Renal pelvis (tissue), 4 donors: ENCODE measurements around the gene GNB5. TPM values are rescaled to one million over a fixed set of nuclear protein-coding genes. Genes with fewer than 3 reads are reported as not detected.
"Not testable (repeated sequence)": the region's sequence is repeated elsewhere in the genome, so short reads cannot be mapped to it uniquely, and the experiment has no call there.

Source experiments
- DNase-seq: peaks from one replicate; pipeline ENCODE4 v3.0.0-alpha.2; 2013
- polyA plus RNA-seq, 3 donors: library from polyadenylated mRNA; unstranded; fragments of 120-200 nt; gene quantifications; one replicate each; pipeline ENCODE4 v1.2.1, GENCODE V29; 2013; ENCODE audit not compliant: insufficient read length in 3 of 3

The GNB5 gene
- polyA plus RNA-seq, 3 donors: 15.6 to 21.9 (median 17.0) TPM

DNA sequence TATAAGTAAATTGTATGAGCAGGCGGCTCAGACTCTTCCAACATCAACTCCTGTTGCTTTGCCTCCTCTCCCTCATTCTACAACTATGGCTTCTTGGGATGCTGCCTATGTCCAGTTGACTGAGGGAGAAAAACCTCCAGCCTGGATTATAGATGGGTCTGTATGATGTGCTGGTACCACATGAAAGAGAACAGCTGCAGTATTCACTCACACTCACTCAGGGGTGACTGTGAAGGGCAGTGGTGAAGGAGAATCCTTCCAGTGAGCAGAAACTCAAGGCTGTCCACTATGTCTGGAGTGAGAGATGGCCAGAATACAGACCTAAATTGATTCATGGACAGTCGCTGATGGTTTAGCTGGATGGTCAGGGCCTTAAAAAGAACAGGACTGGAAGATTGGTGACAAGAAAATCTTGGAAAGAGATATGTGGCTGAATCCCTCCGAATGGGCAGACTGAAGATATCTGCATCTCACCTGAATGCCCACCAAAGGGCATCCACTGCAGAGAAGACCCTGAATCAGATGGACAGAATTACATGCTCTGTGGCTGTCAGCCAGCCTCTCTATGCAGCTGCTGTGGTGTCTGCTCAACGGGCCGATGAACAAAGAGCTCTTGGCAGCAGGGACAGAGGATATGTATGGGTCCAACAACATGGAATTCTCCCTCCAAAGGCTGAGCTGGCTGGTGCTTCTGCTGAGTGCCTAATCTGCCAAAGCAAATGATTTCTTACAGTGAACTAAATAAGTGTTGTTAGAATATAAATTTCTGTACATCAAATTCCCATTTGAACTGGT lies 76.7 kb downstream of the GNB5 start:
- DNase-seq: no peak

DNA sequence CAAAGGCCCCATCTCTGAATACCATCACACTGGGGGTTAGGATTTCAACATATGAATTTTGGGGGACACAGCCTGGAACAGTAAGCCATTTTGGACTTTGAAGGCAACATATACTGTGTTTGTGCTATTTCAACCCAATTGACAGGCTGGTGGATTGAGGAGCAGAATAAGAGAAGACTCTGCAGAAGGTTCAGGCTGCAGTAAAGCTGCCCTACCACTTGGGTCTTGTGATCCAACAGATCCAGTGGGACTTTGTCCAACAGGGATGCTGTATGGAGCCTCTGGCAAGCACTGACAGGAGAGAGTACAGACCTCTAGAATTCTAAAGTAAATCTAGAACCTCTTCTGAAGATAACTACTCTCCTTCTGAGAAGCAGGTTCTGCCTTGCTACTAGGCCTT lies 77.5 kb downstream of the GNB5 start:
- DNase-seq: no peak

DNA sequence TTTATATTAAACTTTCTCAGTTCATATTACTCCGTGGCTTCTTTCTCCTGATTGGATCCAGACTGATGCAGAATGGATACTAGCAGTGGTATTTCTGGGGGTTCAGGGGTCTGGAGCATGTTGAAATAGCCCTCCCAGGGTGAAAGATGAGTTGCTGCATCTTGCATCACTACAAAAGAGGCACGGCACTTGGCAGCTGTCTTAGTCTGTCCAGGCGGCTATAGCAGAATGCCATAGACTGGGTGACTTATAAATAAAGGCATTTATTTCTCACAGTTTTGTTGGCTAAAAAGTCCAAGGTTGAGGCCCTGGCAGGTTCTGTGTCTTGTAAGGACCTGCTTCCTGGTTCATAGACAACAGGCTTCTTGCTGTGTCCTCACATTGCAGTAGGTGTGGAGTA lies 78.0 kb downstream of the GNB5 start:
- no peak for DNase-seq

DNA sequence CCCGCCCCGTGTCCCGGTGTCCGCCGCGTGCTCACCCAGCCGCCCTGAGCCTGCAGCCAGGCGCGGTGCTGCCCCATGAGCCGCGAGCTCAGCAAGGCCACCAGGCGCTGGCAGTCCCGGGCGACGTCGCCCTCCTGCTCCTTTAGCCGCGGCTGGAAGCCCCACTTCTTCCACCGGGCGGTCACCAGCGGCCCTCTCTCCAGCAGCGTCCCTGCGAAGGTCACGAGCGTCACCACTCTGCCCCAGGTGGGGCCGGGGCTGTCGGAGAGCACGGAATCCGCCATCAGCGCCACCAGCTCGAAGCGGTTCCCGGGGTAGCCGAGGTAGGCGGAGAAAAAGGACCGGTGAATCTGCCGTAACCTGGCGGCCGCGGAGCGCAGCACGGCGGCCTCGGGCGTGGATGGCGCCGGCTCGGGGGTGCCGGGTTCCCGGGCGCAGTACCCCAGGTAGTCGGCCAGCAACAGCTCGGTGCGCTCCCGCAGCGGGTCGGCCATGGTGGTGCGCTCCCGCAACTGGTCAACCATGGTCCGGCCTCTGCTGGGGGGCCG lies 78.9 kb downstream of the GNB5 start:
- peak; percentile 38 for DNase-seq

DNA sequence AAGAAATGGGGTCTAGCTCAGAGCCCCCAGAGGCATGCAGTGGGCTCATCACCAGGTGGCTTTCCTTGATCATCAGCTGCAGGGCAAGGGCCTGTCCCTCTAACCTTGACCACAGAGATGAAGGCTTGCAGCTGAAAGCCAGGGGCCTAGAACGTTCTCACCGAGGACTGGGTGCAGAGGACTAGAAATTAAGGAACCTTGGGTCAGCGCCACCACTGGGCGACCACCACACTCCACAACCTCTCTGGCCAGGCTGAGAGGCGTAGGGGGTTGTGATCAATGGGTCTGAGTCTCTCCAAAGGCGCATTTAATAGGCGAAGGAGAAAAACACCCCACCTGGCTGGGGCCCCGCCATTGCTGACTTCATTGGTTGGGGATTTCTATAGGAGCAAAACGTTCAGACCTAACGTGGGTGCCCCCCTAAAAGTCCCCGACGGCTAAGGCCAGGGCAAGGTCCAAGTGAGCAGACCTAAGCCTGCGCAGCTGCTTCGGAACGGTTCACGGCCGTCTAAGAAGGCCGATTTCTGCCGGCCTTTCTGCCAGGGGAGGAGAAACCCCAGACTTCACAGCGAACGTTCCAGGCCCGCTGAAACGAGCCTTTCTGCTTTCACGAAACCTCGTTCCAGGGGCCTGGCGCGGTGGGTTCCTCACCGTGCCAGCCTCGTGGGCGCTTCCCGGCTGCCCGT lies 79.5 kb downstream of the GNB5 start:
- no peak for DNase-seq

DNA sequence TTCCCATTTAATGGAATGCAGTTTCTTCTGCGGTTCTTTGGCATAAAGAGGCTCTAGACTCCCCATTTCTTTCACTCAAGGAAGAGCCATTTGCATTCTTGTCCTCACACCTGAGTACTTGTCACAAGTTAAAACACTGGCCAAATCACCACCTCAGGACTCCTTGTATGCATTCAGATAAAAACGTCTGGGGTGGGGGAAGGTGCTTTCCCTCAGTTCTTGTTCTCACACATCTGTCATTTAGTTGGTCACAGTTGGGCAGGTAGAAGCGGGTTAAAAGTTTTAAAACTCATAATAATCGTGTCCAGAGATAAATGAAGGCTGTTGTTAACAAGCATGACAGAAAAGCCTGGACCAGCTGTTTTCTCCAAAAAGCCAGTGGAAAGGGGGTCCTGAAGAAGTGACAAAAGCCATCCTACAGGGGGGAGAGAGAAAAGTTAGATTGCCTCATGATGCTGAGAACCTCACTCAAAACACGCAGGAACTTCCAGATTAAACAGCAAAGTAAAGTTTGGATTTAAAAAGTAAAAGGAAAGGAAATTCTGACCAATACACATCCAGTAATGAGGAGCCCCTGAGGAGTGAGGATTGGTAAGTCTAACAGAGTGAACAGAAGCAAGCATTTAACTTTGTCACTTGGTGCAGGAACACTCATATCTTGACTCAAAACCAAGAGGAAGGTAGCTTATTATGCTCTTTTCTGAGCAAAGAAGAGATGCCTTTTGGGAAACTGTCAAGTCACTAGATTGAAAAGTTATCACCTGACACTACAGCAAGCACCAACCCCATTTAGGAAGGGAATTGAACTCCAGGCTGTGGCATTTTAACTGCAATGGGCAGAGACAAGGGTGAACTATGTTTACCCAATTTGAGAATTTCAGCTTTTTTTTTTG lies 81.4 kb downstream of the GNB5 start:
- DNase-seq: no peak

DNA sequence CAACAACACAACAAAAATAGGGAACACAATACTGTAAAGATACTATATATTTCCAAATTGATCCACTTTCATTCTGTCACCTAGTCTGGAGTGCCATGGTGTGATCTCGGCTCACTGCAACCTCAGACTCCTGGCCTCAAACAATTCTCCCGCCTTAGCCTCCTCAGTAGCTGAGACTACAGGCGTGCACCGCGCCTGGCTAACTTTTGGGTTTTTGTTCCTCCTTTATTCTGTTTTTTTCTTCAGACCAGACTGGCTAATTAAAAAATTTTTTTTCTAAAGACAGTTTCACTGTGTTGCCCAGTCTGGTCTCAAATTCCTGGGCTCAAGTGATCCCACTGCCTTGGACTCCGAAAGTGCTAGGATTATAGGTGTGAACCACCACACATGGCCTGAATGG lies 84.0 kb downstream of the GNB5 start:
- no peak for DNase-seq

DNA sequence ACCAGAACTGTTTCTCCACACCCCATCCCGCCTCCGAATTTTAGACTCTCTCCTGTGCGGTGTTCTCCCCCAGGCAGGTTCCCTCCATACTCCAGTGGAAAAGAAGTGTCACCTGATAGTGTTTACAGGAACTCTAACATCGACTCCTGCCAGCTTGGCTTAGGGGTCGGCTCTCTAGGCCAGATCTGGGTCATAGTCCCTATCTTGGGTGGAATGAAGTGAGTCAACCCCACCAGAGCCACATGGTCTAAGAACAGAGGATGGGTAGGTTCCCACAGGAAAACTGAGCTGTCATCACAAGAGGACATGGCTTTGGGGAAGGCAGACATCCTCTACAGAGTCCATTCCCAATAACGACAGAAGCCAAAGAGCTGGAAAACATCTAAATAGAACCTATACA lies 84.6 kb downstream of the GNB5 start:
- no peak for DNase-seq

DNA sequence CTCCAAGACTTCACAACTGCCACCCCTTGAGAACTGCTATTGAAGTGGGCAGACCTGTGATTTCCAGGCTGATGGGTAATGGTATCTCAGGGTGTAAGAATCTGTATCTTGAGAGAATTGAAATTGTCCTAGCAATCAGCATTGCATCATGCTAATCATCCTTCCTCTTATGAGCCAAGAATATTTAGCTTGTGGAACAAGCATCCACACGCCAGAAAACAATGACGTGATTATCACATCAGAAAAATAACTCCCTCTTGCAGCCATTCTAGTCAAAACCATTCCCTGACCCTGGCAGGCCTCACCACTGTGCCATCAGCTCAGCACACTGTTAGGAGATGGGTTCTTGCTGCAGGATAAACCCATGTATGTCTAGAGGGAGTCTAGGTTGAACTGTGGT lies 85.3 kb downstream of the GNB5 start:
- DNase-seq: no peak

DNA sequence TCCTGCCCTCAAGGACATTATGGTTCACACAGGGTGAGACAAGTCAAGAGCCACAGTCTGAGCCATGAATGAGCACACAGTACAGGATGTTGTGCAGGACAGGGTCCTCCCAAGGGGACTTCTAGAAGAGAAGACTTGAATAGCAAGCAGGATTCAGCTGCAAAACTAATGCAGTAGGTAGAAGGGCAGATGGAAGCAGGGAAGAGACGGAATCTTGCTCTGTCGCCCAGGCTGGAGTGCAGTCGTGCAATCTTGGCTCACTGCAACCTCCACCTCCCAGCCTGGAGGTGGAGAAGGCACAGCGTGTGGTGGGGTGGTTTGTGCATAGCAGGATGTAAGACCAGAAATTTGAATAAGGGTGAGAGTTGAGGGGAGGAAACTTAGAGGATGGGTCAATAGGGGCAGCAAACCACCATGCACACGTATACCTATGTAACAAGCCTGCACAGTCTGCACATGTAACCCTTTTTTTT lies 86.6 kb downstream of the GNB5 start:
- DNase-seq: no peak

DNA sequence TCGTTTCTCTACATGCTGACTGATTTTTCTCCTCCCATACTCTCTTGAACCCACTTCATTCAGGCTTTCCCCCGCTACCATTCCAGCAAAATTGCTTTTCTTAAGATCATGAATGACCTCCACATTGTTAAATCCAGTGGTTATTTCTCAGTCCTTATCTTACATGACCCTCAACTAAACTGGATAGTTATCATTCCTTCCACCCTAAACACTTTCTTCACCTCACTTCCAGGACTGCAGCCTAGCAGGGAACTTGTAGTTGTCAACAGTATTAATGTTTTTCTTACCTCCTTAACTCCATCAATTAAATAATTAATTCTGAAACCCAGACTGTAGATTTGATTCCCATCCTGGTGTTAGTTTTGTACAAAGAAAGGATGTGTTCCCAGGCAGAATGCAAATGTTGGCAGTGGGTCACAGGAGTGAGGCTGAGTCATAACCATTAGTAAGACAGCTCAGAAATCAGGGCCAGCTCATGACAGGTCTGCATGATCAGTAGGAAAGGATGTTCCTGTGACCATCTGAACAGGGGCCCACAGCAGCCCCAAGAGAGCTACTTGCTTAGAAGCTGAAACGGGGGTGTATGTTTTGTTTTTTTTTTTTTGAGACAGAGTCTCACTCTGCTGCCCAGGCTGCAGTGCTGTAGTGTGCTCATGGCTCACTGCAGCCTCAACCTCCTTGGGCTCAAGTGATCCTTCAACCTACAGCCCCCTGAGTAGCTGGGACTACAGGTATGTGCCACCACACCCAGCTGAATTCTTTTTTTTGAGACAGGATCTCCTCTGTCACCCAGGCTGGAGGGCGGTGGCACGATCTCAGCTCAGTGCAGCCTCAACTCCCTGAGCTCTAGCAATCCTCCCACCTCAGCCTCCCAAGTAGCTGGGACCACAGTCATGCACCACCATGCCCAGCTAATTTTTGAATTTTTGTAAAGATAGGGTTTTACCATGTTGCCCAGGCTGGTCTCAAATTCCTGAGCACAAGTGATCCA lies 87.7 kb downstream of the GNB5 start:
- no peak for DNase-seq

DNA sequence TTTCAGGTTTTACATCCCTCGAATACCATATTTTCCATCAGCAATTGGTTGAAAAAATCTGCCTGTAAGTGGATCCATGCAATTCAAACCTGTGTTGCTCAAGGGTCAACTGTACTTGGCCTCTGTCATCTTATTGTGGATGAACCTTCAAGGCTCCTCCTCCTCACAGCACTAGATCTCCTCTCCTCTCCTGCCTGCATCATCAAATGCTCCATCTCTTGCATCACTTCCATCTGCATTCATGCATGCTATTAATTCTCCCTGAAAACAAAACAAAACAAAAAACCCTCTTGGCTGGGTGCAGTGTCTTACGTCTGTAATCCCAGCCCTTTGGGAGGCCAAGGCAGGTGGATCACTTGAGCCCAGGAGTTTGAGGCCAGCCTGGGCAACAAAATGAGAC lies 88.7 kb downstream of the GNB5 start:
- no peak for DNase-seq

DNA sequence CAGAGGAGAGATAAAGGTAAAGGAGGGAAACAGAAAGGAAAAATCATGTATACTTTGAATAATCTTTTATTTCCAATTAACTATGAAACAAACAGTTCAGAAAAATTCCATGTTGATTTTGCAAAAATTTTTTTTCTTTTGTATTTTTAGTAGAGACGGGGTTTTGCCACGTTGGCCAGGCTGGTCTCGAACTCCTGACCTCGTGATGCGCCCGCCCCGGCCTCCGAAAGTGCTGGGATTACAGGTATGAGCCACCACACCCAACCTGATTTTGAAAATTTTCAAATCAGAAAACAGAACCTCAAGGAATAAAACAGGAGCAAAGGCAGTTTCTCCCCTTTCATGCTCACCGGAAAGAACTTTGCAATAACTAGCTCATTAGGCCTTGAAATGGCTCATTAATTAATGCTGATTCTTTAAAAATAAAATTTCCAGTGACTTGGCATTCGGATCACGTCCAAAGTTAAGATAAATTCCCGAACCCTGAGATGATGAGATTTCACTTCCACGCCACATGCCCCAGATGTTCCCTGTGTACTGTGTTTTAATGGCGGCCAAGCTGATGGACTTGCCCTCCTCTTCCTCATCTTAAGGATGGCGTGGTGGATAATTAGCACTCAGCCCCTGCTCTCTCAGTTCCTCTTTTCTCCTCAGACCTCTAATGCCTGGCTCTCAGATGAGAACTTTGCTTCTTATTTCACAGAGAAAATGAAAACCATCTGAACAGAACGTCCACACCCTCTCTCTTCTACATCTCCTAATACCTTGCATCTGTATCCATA lies 89.5 kb downstream of the GNB5 start:
- DNase-seq: no peak

DNA sequence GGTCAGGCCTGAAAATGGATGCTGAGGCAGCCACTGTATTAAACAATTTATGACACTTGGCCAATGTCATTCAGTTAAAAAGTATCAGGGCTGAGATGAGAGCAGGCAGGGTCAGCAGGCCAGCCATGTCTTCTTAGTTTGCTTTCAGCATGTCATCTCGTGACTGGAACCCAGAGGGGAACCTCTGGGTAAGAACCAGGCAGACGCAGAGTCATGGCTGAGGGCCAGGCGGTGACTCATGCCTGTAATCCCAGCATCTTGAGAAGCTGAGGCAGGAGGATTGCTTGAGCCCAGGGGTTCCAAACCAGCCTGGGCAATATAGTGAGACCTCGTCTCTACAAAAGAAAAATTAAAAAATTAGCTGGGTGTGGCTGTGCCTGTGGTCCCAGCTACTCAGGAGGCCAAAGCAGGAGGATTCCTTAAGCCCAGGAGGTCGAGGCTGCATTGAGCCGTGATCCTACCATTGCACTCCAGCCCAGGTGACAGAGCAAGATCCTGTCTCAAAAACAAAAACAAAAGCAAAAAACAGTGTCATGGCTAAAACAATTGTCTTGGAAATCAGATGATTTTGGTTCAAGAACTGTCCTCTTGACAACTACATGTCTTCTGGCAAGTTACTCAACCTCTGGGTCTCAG lies 90.3 kb downstream of the GNB5 start:
- no peak for DNase-seq

DNA sequence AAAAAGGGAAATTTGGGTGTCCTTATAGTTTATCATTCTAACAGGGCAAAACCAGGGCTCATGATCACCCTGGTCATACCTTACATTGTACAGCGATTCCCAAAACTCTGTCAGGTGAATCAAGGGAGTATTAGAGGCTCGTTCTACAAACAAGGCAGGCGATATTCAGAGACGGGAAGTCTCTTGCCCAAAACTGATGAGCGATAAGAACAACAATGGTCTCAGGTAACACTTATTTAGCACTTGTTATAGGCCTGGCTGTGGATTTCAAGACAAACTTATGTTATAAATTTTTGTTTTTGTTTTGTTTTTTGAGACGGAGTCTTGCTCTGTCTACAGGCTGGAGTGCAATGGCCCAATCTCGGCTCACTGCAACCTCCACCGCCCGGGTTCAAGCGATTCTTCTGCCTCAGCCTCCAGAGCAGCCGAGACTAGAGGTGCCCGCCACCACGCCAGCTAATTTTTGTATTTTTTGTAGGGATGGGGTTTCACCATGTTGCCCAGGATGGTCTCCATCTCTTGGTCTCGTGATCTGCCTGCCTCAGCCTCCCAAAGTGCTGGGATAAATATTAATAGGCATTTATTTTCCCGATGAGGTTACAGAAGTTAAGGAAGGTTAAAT lies 91.4 kb downstream of the GNB5 start:
- DNase-seq: no peak

DNA sequence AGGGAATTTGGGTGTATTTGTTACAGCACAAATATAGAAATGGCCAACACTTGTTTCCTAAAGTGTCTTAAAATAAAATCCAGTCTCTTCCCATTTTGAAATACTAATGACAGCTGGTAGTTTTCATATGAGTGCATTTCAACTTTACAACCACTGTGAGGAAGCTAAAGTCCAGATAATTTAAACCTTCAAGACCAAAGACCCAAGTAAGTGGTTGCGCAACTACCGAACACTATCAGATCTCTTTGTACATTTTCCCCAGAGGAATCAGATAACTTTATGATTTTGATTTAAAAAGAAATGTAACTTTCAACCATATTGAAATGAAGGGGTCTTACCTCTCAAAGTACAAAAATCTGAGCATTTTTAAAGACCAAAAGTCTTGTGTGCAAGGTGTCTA lies 92.9 kb downstream of the GNB5 start:
- peak; percentile 21 for DNase-seq

DNA sequence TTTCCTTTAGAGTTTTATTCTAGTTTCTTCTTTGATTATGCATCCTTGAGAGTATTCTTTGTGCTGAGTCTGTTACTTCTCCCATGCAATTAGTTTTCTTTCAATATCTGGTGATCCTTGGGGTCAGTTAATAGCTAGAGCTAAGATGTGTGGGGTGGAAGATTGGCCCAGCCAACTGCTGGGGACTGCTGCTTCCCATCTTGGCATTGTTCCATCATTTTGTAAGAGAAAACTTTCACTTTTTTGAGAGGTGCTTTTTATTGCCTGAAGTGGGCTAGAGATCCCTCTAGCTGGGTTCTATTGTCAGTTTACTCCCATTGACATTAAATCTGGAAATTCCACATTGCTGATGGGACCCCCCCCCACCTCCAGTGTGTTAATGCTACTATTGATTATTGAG lies 94.0 kb downstream of the GNB5 start:
- no peak for DNase-seq

DNA sequence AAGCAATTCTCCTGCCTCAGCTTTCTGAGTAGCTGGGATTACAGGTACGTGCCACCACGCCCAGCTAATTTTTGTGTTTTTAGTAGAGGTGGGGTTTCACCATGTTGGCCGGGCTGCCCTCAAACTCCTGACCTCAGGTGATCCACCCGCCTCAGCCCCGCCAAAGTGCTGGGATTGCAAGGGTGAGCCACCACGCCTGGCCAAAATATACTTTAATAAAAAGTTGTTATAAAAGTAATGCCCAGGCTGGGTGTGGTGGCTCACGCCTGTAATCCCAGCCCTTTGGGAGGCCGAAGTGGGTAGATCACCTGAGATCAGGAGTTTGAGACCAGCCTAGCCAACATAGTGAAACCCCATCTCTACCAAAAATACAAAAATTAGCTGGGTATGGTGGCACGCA lies 94.7 kb downstream of the GNB5 start:
- not testable (repeated sequence) for DNase-seq
